Keratinocyte (primary cell): ENCODE results near the gene EEF1AKMT2. TPM values are rescaled to one million over a fixed set of nuclear protein-coding genes. Genes with fewer than 3 reads are reported as not detected.

Experiments used
- DNase-seq: peaks from one replicate; pipeline ENCODE4 v3.0.0-alpha.2; 2011; ENCODE audit warnings: low read depth, missing footprints, low spot score
- FAIRE-seq: peaks from 2 replicates; lab custom pipeline; 2011; peaks lifted over from hg19 to GRCh38; lab: Jason Lieb, UNC
- H2AFZ ChIP-seq: 2 replicates; pipeline ENCODE4 v1.6.0; 2012; ENCODE audit warnings: low read length, control low read depth, inconsistent platforms; ENCODE audit not compliant: control insufficient read depth
- H3K27ac ChIP-seq: 2 replicates; pipeline ENCODE4 v1.5.1; 2011; ENCODE audit warnings: low read length; ENCODE audit not compliant: control insufficient read depth, insufficient read depth
- H3K27me3 ChIP-seq: 3 replicates; pipeline ENCODE4 v1.6.0; 2011; ENCODE audit warnings: low read length; ENCODE audit not compliant: control insufficient read depth, insufficient read depth; ENCODE audit errors: extremely low read depth
- H3K36me3 ChIP-seq, 2 experiments: 2 replicates in 1 of 2; 3 replicates in 1 of 2; pipeline ENCODE4 v1.5.1; 2011; ENCODE audit warnings: low read length in 2 of 2, mild to moderate bottlenecking in 1 of 2; ENCODE audit not compliant: control insufficient read depth in 2 of 2, insufficient read depth in 2 of 2; ENCODE audit errors: extremely low read depth in 1 of 2
- H3K4me1 ChIP-seq: 3 replicates; pipeline ENCODE4 v1.5.1; 2011; ENCODE audit warnings: low read length; ENCODE audit not compliant: control insufficient read depth, insufficient read depth; ENCODE audit errors: extremely low read depth
- H3K4me2 ChIP-seq: 3 replicates; pipeline ENCODE4 v1.6.0; 2011; ENCODE audit warnings: low read depth, low read length; ENCODE audit not compliant: control insufficient read depth, insufficient read depth; ENCODE audit errors: extremely low read depth
- H3K4me3 ChIP-seq, 3 experiments: fragments of 200-600 bp in 1 of 3; sonication (generic) in 1 of 3; 2 replicates in 2 of 3; 3 replicates in 1 of 3; pipeline ENCODE4 v1.5.1; 2011 to 2016; ENCODE audit warnings: low read length in 3 of 3, mild to moderate bottlenecking in 3 of 3, control low read depth in 2 of 3, inconsistent platforms in 1 of 3, low read depth in 1 of 3, mixed read lengths in 1 of 3, mixed run types in 1 of 3, moderate library complexity in 1 of 3; ENCODE audit not compliant: control insufficient read depth in 2 of 3, insufficient read depth in 2 of 3; ENCODE audit errors: extremely low read depth in 1 of 3
- H3K79me2 ChIP-seq: 2 replicates; pipeline ENCODE4 v1.6.0; 2012; ENCODE audit warnings: low read length; ENCODE audit not compliant: control insufficient read depth, insufficient read depth
- H3K9ac ChIP-seq: 3 replicates; pipeline ENCODE4 v1.6.0; 2011; ENCODE audit warnings: low read length; ENCODE audit not compliant: control insufficient read depth, insufficient read depth; ENCODE audit errors: extremely low read depth
- H3K9me1 ChIP-seq: 3 replicates; pipeline ENCODE4 v1.6.0; 2011; ENCODE audit warnings: low read length; ENCODE audit not compliant: control insufficient read depth, insufficient read depth; ENCODE audit errors: extremely low read depth
- H3K9me3 ChIP-seq: 2 replicates; pipeline ENCODE4 v1.5.1; 2012; ENCODE audit warnings: low read depth, low read length; ENCODE audit not compliant: control insufficient read depth
- H4K20me1 ChIP-seq: 3 replicates; pipeline ENCODE4 v1.6.0; 2011; ENCODE audit warnings: low read length; ENCODE audit not compliant: control insufficient read depth, insufficient read depth; ENCODE audit errors: extremely low read depth
- EZH2 ChIP-seq: IDR thresholded peaks from one replicate; pipeline ENCODE4 v1.6.1; 2012; ENCODE audit warnings: inconsistent platforms, mild to moderate bottlenecking, low read length, moderate library complexity
- dilution Hi-C: fragments of 300-500 bp; cut with MboI; formaldehyde crosslinking; loops from one replicate; pipeline ENCODE4 v1.7.0; 2020; ENCODE audit warnings: low sequenced_read_pairs; ENCODE audit not compliant: extremely low pct_ligation_motif_present
- polyA plus RNA-seq, 5 experiments: library from polyadenylated mRNA; depleted of rRNA in 3 of 5; stranded (reverse) in 3 of 5; stranded (forward) in 1 of 5; unstranded in 1 of 5; fragments of >200 nt; gene quantifications; 1 replicate in 1 of 5; 2 replicates in 3 of 5; 3 replicates in 1 of 5; pipeline versions ENCODE4 v1.2.1 to v1.2.3, GENCODE V29; 2011 to 2012; ENCODE audit warnings: missing spikeins in 2 of 5, low read depth in 1 of 5, low replicate concordance in 1 of 5
- TF ChIP-seq, protein P1 (sequence below), 3 experiments: IDR thresholded peaks in 1 of 3; conservative IDR thresholded peaks in 1 of 3; optimal IDR thresholded peaks in 1 of 3; 2 replicates in 2 of 3; 3 replicates in 1 of 3; pipeline versions ENCODE3 to v1.5.1; 2011; ENCODE audit warnings: low read length in 3 of 3, mild to moderate bottlenecking in 3 of 3, moderate library complexity in 2 of 3, control low read depth in 1 of 3, inconsistent platforms in 1 of 3; ENCODE audit not compliant: insufficient read depth in 2 of 3; ENCODE audit errors: extremely low read depth in 1 of 3

Gene EEF1AKMT2
- polyA plus RNA-seq, 1 donor (not counting 4 experiments of a cell fraction or from before 2014, with no cell fraction given): 19.1 TPM

DNA sequence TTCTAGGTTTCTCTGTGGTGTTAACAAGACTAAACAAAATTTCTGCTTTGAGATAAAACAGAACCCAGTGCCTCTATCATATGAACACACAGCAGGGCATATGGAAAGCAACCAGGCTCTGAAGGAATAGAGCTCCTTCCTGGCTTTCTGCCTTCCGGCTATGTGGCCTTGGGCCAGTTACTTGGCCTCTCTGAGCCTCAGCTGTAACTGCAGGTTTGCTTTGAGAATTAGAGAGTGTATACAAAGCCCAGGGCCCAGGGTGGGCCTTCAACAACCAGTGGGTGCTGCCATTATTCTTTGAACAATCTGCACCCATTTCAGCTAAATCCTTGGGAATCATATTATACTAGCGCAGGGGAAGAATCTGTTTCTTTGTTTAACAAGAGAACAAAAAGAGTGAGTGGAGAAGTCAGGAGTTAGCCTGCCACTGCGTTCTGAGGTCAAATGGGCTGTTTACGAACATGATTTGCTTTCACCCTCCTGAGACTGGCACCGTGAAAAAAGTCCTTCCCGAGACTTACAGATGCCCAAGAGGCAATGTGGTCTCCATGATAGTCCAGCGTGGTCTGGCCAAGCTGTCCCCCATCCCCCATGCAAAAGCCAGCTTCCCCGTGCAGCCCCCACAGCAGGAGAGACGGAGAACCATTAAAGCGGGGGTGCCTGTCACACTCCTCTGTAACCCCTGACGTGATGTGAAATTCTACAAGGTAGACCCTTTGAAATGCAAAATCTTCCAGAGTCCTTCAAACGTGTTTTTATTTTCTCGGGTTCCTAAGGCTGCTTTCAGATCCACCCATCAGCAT lies 52.4 kb downstream of the EEF1AKMT2 start:
- Histone ChIP-seq H4K20me1 (no peaks in the 10 kb centered on the region), H3K27me3 (no peaks in the 10 kb centered on the region), H3K4me2 (peak overlapping the region; percentile 98), H3K4me3 (peak overlapping the region in 1 of 3 experiments; percentile 77), H3K9me3 (no peaks in the 10 kb centered on the region), H3K79me2 (peaks cover 69% of the 10 kb centered on the region), H3K9me1 (peaks cover 2% of the 10 kb centered on the region), H2AFZ (no peak overlapping the region), H3K27ac (peak overlapping the region; percentile 87), H3K4me1 (peaks cover 71% of the 10 kb centered on the region), H3K36me3 (peaks cover 0 to under 1% of the 10 kb centered on the region in 2 experiments), H3K9ac (peak overlapping the region; percentile 6)
- no peak for TF ChIP-seq EZH2
- TF ChIP-seq, protein P1, sequence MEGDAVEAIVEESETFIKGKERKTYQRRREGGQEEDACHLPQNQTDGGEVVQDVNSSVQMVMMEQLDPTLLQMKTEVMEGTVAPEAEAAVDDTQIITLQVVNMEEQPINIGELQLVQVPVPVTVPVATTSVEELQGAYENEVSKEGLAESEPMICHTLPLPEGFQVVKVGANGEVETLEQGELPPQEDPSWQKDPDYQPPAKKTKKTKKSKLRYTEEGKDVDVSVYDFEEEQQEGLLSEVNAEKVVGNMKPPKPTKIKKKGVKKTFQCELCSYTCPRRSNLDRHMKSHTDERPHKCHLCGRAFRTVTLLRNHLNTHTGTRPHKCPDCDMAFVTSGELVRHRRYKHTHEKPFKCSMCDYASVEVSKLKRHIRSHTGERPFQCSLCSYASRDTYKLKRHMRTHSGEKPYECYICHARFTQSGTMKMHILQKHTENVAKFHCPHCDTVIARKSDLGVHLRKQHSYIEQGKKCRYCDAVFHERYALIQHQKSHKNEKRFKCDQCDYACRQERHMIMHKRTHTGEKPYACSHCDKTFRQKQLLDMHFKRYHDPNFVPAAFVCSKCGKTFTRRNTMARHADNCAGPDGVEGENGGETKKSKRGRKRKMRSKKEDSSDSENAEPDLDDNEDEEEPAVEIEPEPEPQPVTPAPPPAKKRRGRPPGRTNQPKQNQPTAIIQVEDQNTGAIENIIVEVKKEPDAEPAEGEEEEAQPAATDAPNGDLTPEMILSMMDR (optimal IDR thresholded peaks at IDR 0.05 in 1 of 3, IDR thresholded peaks at IDR 0.05 in 1 of 3, conservative IDR thresholded peaks at IDR 0.05 in 1 of 3; ENCODE audit: extremely low read depth in 1 of 3, insufficient read depth in 2 of 3, low read length in 3 of 3): no peak
- FAIRE-seq (no peak), DNase-seq (no peak)
- dilution Hi-C loops: no loop called here

DNA sequence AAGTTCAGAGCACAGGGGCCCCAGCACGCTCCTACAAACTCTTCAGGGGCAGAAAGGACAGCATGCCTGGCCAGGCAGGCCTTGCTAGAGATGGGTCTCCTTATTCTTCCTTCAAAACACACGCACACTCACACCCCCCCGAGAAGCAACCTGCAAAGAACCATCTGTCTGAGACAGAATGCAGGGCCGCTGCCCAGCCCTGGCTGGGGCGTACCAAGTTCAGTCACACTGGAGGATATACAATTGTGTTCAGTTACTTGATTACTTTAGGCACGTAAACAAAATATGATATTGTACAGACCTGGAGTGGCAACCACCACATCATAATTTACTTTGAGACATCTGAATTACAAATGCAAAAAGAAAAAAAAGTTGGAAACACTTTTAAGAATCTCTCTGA lies 53.2 kb downstream of the EEF1AKMT2 start:
- Histone ChIP-seq H3K4me3 (no peak overlapping the region), H3K9me1 (peaks cover 2% of the 10 kb centered on the region), H2AFZ (no peak overlapping the region), H3K4me2 (no peak overlapping the region), H3K79me2 (peaks cover 74% of the 10 kb centered on the region), H3K36me3 (peaks cover 0 to 2% of the 10 kb centered on the region in 2 experiments), H3K9me3 (no peaks in the 10 kb centered on the region), H4K20me1 (no peaks in the 10 kb centered on the region), H3K27me3 (no peaks in the 10 kb centered on the region), H3K4me1 (peaks cover 80% of the 10 kb centered on the region), H3K27ac (no peak overlapping the region), H3K9ac (no peak overlapping the region)
- TF ChIP-seq, protein P1 (optimal IDR thresholded peaks at IDR 0.05 in 1 of 3, IDR thresholded peaks at IDR 0.05 in 1 of 3, conservative IDR thresholded peaks at IDR 0.05 in 1 of 3; ENCODE audit: extremely low read depth in 1 of 3, insufficient read depth in 2 of 3, low read length in 3 of 3): no peak
- no peak for TF ChIP-seq EZH2
- FAIRE-seq (no peak), DNase-seq (no peak)
- dilution Hi-C loops: no loop called here
